Erythroblast (primary cell): Measurements from ENCODE around the gene OLA1.

Experiments used
- GATA1 ChIP-seq: IDR thresholded peaks from 2 replicates; pipeline ENCODE4 v1.6.1; 2011; ENCODE audit warnings: low read depth, mild to moderate bottlenecking, control low read depth, low read length, moderate library complexity
- POLR2A ChIP-seq: IDR thresholded peaks from 2 replicates; pipeline ENCODE4 v1.6.1; 2011; ENCODE audit warnings: mild to moderate bottlenecking, low read length

GRCh38 chr2:174208026-174208425 is 40.3 kb downstream of the OLA1 start:
- TF ChIP-seq POLR2A (no peak), GATA1 (no peak)
